Measurements from ENCODE around the gene ARHGAP27. TPM values are rescaled to one million over a fixed set of nuclear protein-coding genes. Genes with fewer than 3 reads are reported as not detected.
A peak's percentile ranks its signal among the peaks of the same experiment; 100 is the strongest.
"Not testable (repeated sequence)": the region's sequence is repeated elsewhere in the genome, so short reads cannot be mapped to it uniquely, and the experiment has no call there.

ARHGAP27 gene
- total RNA-seq, 6 donors from 2014 or later = 46.1 to 243 (median 81.4) TPM

- peak; percentile 86 to 94 for ATAC-seq (ENCODE audit: low FRiP score in 2 of 2)
- peaks cover 0 to 10% (median 1%) of the 10 kb centered on the region in 4 donors for H3K36me3 ChIP-seq
Measured at GRCh38 chr17:45461524-45462327, 29.1 kb upstream of the ARHGAP27 start.

DNA sequence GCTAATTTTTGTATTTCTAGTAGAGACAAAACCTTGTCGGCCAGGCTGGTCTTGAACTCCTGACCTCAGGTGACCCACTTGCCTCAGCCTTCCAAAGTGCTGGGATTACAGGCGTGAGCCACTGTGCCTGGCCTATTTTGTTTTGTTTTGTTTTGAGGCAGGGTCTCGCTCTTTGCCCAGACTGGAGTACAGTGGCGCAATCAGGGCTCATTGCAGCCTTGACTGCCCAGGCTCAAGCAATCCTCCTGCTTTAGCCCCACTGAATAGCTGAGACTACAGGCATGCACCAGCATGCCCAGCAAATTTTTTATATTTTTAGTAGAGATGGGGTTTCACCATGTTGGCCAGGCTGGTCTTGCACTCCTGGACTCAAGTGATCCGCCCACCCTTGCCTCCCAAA lies 27.8 kb upstream of the ARHGAP27 start:
- peaks cover 4 to 17% (median 11%) of the 10 kb centered on the region in 4 donors for H3K36me3 ChIP-seq
- not testable (repeated sequence) for H3K4me3 ChIP-seq; ATAC-seq (ENCODE audit: low FRiP score in 2 of 2); H3K27me3 ChIP-seq; DNase-seq; H3K9me3 ChIP-seq
- 94 to 100% methylated on average over 1 to 5 of the region's 5 CpGs for WGBS, 2 donors
- H3K27ac ChIP-seq = peak overlapping the region in 1 of 4 donors; percentile 58
- H3K4me1 ChIP-seq = peaks cover 3 to 14% (median 10%) of the 10 kb centered on the region in 4 donors

More at GRCh38 chr17:45461524-45462327, 29.1 kb upstream of the ARHGAP27 start:
- WGBS, 2 donors = 23 to 49% methylated on average over 4 of the region's 8 CpGs
- H3K4me3 ChIP-seq, H3K9me3 ChIP-seq, H3K27me3 ChIP-seq: not testable (repeated sequence)
- TF ChIP-seq POLR2AphosphoS5 (IDR thresholded peaks at IDR 0.05) = peak; percentile 60 to 77
- peak in 1 of 4 donors; percentile 57 for TF ChIP-seq EP300 (IDR thresholded peaks at IDR 0.05)
- DNase-seq = peak in 1 of 2 donors; percentile 90
- H3K27ac ChIP-seq = peak overlapping the region; percentile 49 to 74 (median 70)
- peaks cover 3 to 14% (median 10%) of the 10 kb centered on the region in 4 donors for H3K4me1 ChIP-seq

- H3K4me1 ChIP-seq; H3K9me3 ChIP-seq; ATAC-seq (ENCODE audit: low FRiP score in 2 of 2); H3K27me3 ChIP-seq; H3K4me3 ChIP-seq; DNase-seq; H3K27ac ChIP-seq: not testable (repeated sequence)
- H3K36me3 ChIP-seq = peaks cover 4 to 52% (median 30%) of the 10 kb centered on the region in 4 donors
- WGBS, 2 donors = 90 to 99% methylated on average over 7 of the region's 8 CpGs
Measured at GRCh38 chr17:45454341-45454740, 21.7 kb upstream of the ARHGAP27 start.

- not testable (repeated sequence) for H3K4me3 ChIP-seq; H3K27me3 ChIP-seq; ATAC-seq (ENCODE audit: low FRiP score in 2 of 2); H3K27ac ChIP-seq; DNase-seq; H3K9me3 ChIP-seq; H3K4me1 ChIP-seq
- H3K36me3 ChIP-seq = peaks cover 4 to 55% (median 30%) of the 10 kb centered on the region in 4 donors
- WGBS, 2 donors = 97% methylated on average over 6 of the region's 17 CpGs; no CpG with 5 or more reads in 1 of the 2 donors
Measured at GRCh38 chr17:45453731-45454130, 21.1 kb upstream of the ARHGAP27 start.

GRCh38 chr17:45453225-45453534 lies 20.5 kb upstream of the ARHGAP27 start:
- WGBS, 2 donors = 100% methylated on average over 1 of the region's 7 CpGs
- H3K27me3 ChIP-seq; H3K4me1 ChIP-seq; ATAC-seq (ENCODE audit: low FRiP score in 2 of 2); H3K9me3 ChIP-seq; H3K4me3 ChIP-seq; H3K27ac ChIP-seq; DNase-seq: not testable (repeated sequence)
- peaks cover 4 to 55% (median 30%) of the 10 kb centered on the region in 4 donors for H3K36me3 ChIP-seq

GRCh38 chr17:45452329-45453224 lies 19.9 kb upstream of the ARHGAP27 start:
- not testable (repeated sequence) for H3K27me3 ChIP-seq; H3K27ac ChIP-seq; ATAC-seq (ENCODE audit: low FRiP score in 2 of 2); DNase-seq; H3K9me3 ChIP-seq; H3K4me3 ChIP-seq
- Histone ChIP-seq H3K4me1 (peaks cover 0 to 11% (median 3%) of the 10 kb centered on the region in 4 donors), H3K36me3 (peaks cover 4 to 55% (median 30%) of the 10 kb centered on the region in 4 donors)
- WGBS, 2 donors = 68 to 75% methylated on average over 8 to 9 of the region's 9 CpGs

DNA sequence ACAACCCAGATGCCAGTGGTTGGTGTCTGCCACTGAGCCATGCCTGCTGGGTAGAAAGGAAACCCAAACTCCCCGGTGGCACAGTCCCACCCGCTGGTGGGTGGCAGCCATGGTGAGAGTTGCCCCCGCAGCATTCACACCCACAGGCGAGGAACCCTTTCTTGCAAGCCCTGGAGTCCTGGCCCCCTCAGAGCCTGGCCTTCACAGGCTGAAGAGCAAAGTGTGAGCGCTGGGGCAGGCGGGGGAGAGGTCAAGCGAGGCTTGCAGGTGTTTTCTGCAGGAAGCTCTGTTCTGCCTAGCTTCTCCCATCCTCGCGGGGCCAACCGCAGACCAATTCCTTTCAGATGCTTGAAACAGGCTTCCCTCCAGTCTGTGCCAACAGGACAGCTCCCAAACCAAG lies 19.0 kb upstream of the ARHGAP27 start:
- not testable (repeated sequence) for ATAC-seq (ENCODE audit: low FRiP score in 2 of 2); H3K9me3 ChIP-seq; DNase-seq; H3K4me3 ChIP-seq; H3K27ac ChIP-seq; H3K27me3 ChIP-seq
- Histone ChIP-seq H3K36me3 (peaks cover 4 to 47% (median 28%) of the 10 kb centered on the region in 4 donors), H3K4me1 (peaks cover 4 to 19% (median 12%) of the 10 kb centered on the region in 4 donors)
- 92 to 100% methylated on average over 3 to 6 of the region's 10 CpGs for WGBS, 2 donors

GRCh38 chr17:45451131-45451530 lies 18.5 kb upstream of the ARHGAP27 start:
- Histone ChIP-seq H3K4me3 (no peak overlapping the region), H3K9me3 (no peaks in the 10 kb centered on the region), H3K27me3 (no peaks in the 10 kb centered on the region), H3K27ac (no peak overlapping the region), H3K36me3 (peaks cover 0 to 41% (median 23%) of the 10 kb centered on the region in 4 donors), H3K4me1 (peaks cover 4 to 22% (median 15%) of the 10 kb centered on the region in 4 donors)
- no peak for DNase-seq
- TF ChIP-seq POLR2A (IDR thresholded peaks at IDR 0.05) = no peak
- no peak for TF ChIP-seq EP300 (IDR thresholded peaks at IDR 0.05)
- TF ChIP-seq POLR2AphosphoS5 (IDR thresholded peaks at IDR 0.05) = no peak
- no peak for TF ChIP-seq CTCF (IDR thresholded peaks at IDR 0.05)
- ATAC-seq (ENCODE audit: low FRiP score in 2 of 2) = no peak
- WGBS, 2 donors = 81 to 99% methylated on average over 6 to 8 of the region's 8 CpGs

- Histone ChIP-seq H3K4me1 (peaks cover 10 to 26% (median 18%) of the 10 kb centered on the region in 4 donors), H3K36me3 (peaks cover 0 to 46% (median 22%) of the 10 kb centered on the region in 4 donors)
- H3K4me3 ChIP-seq; ATAC-seq (ENCODE audit: low FRiP score in 2 of 2); DNase-seq; H3K27me3 ChIP-seq; H3K9me3 ChIP-seq; H3K27ac ChIP-seq: not testable (repeated sequence)
- 90 to 95% methylated on average over 1 of the region's 1 CpG for WGBS, 2 donors
Measured at GRCh38 chr17:45449708-45450329, 17.1 kb upstream of the ARHGAP27 start.

DNA sequence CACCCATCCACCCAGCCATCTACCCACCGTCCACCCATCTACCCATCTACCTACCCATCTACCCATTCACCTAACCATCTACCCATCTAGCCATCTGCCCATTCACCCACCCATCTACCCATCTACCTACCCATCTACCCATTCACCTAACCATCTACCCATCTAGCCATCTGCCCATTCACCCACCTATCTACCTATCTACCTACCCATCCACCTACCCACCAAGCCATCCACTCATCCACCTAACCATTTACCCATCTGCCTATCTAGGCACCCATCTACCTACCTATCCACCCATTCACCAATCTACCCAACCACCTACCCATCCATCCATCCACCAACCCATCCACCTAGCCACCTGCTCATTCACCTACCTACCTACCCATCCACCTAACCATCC lies 16.6 kb upstream of the ARHGAP27 start:
- not testable (repeated sequence) for H3K27me3 ChIP-seq; H3K4me3 ChIP-seq; H3K9me3 ChIP-seq; H3K27ac ChIP-seq; DNase-seq; ATAC-seq (ENCODE audit: low FRiP score in 2 of 2)
- H3K36me3 ChIP-seq = peaks cover 0 to 43% (median 20%) of the 10 kb centered on the region in 4 donors
- WGBS, 2 donors = 89 to 90% methylated on average over 1 of the region's 1 CpG
- peaks cover 10 to 26% (median 18%) of the 10 kb centered on the region in 4 donors for H3K4me1 ChIP-seq

Data from upper lobe of left lung (tissue), 6 donors.